Measurements from ENCODE around the gene NUFIP2.
"Not testable (repeated sequence)": the region's sequence is repeated elsewhere in the genome, so short reads cannot be mapped to it uniquely, and the experiment has no call there.

Gene NUFIP2

DNA sequence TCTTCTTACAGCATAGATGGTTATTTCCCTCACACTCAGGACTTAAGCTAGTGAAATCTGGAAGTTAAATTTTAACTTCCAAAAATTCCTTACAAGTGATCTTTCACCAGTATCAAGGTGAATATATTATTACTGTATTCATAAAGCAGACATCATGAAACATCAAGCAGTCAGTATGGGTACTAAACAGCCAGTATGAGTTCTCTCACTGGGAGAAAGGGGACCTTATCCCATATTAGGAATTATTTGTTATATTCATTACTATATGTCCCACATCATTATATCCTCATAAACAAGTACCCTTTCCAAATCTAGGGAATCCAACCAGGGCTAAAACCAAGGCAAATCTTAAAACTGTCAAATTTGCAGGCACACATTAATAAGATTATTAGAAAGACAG is 15.3 kb downstream of the NUFIP2 start:
- no peak for DNase-seq

DNA sequence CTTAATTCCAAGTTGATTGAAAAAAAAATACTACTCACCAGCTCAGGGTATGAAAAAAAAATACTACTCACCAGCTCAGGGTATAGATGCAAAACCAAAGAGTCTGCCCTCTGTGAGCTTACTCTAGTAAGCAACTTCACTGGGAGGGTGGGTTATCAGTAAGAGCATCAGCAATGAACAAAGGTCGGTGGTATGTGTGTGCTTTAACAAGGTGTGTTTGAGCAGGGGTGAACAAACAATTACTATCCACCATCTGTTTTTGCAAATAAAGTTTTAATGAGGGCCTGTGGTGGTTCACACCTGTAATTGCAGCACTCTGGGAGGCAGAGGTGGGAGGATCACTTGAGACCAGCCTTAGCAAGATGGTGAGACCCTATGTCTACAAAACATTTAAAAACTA is 20.0 kb downstream of the NUFIP2 start:
- DNase-seq = no peak

DNA sequence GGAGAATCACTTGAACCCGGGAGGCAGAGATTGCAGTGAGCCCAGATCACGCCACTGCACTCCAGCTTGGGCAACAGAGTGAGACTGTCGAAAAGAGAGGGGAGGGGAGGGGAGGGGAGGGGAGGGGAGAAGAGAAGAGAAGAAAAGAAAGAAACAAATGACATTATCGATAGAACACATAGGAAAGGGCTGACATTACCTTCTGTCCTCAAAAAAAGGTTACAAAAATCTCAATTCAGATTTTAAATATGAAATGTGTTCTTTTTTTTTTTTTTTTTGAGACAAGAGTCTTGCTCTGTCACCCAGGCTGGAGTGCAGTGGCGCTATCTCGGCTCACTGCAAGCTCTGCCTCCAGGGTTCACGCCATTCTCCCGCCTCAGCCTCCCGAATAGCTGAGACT is 22.0 kb downstream of the NUFIP2 start:
- DNase-seq = not testable (repeated sequence)

- DNase-seq = no peak
Observed at GRCh38 chr17:29263916-29264315, 30.0 kb downstream of the NUFIP2 start.

GRCh38 chr17:29257756-29258155 is 36.2 kb downstream of the NUFIP2 start:
- no peak for DNase-seq

DNA sequence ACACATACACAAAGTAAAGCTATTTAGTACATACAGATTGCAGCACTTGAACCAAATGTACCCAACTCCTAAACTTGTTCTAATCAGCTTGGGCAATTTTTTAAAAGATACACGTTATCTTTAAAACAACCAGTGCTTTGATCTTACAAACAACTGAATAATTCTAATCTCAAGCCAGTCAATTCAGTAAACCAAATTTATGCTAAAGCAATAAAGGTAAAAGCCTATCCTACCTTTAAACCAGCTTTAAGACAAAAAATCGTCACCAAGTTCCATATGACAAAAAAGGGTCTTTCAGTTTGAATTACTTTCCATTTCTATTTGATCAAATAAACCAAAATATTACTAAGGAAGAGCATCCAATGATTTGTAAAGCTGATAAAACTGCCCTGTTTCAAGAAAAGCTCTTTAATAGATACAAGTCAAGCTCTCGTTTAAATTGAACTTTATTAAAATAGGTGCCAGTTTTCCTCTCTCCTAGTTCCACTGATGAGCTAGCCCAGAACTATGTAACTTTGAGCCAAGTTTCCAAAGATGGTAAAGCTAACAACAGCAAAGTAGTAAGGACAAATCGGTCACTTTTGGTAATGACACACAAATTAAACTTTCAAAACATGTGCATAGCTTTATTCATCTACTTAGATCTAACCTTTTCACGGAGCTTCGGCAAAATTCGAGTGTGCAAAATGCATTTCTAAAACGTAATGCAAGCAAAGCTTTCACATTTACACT is 37.0 kb downstream of the NUFIP2 start:
- DNase-seq = no peak

DNA sequence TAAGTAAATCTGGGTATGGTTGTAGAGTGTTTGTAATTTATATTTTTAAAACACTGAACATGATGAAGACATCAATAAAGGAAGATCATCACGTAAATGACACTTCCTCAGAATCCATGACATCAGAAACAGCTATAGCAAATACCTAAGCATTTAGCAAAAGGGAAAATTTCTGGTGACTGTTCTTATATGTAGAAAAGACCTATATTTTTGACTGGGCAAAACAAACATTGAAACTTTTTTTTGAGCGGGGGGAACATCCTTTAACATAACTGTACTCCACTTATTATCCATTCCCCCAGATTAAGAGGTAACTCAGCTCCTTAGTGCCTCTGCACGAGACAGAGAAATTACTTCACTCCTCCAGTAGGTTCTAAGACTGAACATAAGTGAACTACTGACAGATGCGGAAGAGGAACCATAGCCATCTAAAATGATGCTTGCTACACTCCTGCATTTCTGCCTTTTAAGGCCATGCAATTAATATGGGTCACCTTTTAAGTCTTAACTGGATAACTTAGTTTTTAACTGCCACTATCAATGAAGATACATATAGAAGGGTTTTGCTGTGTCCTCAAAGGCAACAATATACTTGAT is 37.9 kb downstream of the NUFIP2 start:
- no peak for DNase-seq

DNA sequence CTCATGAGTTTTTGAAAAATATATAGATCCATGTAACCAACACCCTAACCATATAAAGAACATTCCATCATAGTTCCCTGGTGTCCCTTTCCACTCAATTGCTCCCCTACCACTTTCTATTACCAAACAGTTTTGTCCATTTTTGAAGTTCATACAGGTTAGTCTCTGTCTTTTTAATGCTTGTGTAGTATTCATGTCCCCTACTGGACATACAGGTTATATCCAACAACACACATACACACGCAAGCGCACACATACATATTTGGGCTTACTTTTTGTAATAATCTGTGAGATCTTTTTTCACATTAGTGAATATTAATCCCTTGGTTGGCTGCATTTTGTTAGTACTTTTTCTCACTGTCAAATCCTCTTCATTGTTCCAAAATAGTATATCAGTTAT is 40.9 kb downstream of the NUFIP2 start:
- no peak for DNase-seq

DNA sequence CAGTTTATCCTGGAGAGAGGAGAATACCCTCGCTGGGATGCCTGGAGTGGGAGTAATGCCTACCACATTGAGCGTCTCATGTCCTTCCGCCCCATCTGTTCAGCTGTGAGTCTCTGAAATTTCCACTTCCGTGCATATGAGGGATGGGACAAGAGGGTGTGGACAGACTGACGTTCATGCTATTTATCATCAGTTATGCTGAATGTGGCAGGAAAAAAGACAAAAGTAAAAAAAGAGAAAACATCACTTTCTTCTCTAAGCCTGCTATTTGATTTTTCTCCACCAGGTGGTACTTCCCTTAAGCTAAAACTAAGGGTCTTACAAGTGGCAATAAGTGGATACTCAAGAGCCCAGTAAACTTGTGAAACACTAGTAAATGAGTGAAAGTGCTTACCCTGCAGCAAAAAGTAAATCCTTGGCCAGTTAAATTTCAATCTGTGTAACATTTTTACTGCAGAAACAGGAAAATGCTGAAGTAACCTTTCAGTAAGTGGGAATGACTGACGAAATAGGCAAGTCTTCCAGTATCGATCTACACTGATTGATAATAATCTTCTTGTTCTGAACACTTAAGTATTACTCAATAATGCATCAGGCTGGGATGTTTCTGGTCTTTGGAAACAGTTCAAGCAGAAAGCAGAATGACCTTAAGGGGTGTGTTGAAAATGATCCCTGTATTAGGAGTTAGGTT is 41.7 kb downstream of the NUFIP2 start:
- DNase-seq = no peak

- DNase-seq = no peak
Observed at GRCh38 chr17:29251184-29251583, 42.8 kb downstream of the NUFIP2 start.

DNA sequence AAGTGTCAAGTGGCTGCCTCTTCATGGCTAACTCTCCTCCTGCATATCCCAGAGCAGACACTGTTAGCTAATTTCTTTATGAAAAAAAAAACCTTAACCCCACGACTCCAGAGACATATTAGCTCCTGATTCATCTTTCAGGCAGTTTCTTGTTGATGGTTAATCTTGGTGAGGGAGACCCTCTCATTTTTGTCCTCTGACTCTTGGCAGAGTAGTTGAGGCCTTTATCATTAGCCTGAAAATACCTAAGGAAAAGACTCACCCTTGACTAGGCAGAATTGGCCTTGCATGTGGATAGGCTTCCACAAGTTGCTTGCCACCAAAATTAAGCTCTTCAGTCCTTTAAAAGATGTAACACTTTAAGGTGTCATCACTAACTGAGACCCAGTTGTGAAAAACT is 43.3 kb downstream of the NUFIP2 start:
- DNase-seq = no peak

DNA sequence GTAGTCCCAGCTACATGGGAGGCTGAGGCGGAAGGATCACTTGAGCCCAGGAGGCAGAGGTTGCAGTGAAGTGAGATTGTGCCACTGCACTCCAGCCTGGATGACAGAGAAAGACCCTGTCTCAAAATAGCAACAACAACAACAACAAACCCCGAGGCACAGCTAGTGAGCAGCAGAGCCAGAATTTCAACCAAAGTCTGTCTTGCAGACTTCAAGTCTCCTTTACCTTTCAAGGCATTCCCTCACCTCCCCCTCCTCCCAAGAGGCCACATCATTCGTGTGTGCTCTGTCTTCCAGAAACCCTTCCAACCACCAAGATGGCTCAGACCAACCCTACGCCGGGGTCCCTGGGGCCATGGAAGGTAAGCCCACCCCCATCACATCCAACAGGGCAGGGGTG is 45.1 kb downstream of the NUFIP2 start:
- no peak for DNase-seq

DNA sequence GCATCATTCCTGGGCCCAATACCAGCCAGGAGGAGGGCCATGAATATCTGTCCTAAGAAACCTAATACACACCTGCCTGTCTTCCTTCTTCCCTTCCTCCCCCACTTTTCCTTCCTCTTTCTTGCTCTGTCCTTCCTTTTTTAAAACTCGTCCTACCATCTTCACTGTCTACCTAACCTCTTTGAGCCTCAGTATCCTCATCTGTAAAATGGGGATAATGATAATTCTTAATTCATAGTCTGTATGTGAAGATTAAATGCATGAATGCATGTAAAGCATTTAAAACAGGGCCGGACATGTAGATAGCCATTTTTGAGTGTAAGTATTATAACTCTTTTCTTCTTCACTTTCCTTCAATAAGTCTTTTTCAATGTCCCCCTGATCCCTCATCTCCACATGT is 46.7 kb downstream of the NUFIP2 start:
- no peak for DNase-seq

- DNase-seq = no peak
Observed at GRCh38 chr17:29246628-29247027, 47.3 kb downstream of the NUFIP2 start, which contains the start of gene CRYBA1. CRYBA1 (plus strand) TSS chr17:29246859; CDS start chr17:29246864, 5 bp downstream.

GRCh38 chr17:29245401-29245800 is 48.5 kb downstream of the NUFIP2 start:
- DNase-seq = no peak

GRCh38 chr17:29243792-29244191 is 50.2 kb downstream of the NUFIP2 start:
- no peak for DNase-seq

DNA sequence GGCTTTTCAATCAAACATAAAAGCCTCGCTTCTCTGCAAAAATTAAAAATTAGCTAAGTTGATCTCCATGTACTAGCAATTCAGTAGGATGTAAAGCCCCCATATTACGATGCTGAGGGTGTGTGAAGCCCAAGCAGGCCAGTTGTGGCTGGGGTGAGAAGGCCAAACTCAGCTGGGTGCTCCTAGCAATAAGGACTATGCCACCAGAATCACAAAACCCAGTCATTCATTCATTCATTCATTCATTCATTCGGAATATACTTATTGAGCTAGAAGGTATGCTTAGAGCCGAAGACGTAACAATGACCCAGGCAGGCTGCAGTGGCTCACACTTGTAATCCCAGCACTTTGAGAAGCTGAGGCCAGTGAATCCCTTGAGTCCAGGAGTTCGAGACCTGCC is 51.2 kb downstream of the NUFIP2 start:
- DNase-seq = no peak

DNA sequence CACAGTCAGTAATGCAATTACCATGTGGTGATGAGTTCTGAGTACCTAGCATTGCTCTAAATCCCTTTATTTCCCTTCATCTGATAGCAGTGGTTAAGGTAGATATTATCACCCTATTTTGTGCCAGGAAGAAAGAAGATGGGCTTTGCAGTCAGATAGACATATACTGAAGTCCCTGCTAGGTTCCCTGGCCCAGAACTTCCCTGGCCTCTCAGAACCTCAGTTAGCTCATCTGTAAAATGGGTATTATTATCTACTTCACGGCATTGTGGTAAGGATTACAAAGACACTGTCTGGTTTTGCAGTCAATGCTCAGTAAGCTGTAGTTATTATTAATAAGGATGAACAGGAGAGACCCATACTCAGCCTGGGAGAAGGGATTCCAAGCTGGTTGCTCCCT is 51.9 kb downstream of the NUFIP2 start:
- no peak for DNase-seq

- no peak for DNase-seq
Observed at GRCh38 chr17:29240968-29241963, 52.7 kb downstream of the NUFIP2 start.

DNA sequence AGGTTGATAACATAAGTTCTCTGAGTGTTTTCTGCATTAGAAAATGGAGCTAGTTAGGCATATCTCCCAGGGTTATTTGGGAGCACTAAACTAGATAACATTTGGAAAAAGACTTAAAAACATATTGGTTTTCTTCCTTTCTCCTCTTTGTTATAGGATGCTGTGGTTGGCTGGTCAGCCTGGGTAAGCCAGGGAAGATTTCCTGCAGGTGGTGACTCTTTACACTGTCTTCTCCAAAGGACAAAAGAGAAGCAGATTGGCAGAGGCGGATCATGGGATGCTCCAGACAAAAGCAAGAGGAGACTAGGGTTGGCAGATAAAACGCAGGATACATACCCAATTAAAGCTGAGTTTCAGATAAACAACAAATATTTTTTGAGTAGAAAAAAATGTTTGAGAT is 53.5 kb downstream of the NUFIP2 start:
- DNase-seq = no peak

GRCh38 chr17:29238133-29238850 is 55.7 kb downstream of the NUFIP2 start:
- no peak for DNase-seq

- DNase-seq = no peak
Observed at GRCh38 chr17:29237476-29238132, 56.3 kb downstream of the NUFIP2 start.
